GM12801 (cell line): Measurements from ENCODE around the gene SLC35F1.

Experiments
- CTCF ChIP-seq: IDR thresholded peaks from one replicate; pipeline ENCODE4 v1.5.1; 2011; ENCODE audit warnings: control low read depth; ENCODE audit not compliant: insufficient read length; ENCODE audit errors: extremely low read depth

The SLC35F1 gene

GRCh38 chr6:117906958-117907600 is at the start of gene SLC35F1:
TSS of gene SLC35F1 (plus strand) at chr6:117907264.
- no peak for TF ChIP-seq CTCF

GRCh38 chr6:117861545-117861944 is 45.5 kb upstream of the SLC35F1 start:
- TF ChIP-seq CTCF = no peak

- TF ChIP-seq CTCF = no peak
Observed at GRCh38 chr6:117866561-117866960, 40.5 kb upstream of the SLC35F1 start.

GRCh38 chr6:117870486-117871242 is 36.4 kb upstream of the SLC35F1 start:
- TF ChIP-seq CTCF = no peak

GRCh38 chr6:117880824-117881223 is 26.2 kb upstream of the SLC35F1 start:
- TF ChIP-seq CTCF = no peak

- TF ChIP-seq CTCF = no peak
Observed at GRCh38 chr6:117890172-117890571, 16.9 kb upstream of the SLC35F1 start.

- TF ChIP-seq CTCF = no peak
Observed at GRCh38 chr6:117906507-117906957, 532 bp upstream of the SLC35F1 start.
